ENCODE results near the gene SNX32.

Gene SNX32

GRCh38 chr11:65892661-65893317, 59.0 kb downstream of the SNX32 start:
- no peaks in the 10 kb centered on the region for H3K9me3 ChIP-seq (ENCODE audit: insufficient read depth, low read depth, low read length)
- H4K20me1 ChIP-seq (ENCODE audit: insufficient read depth, low read length, poor library complexity, severe bottlenecking): peaks cover 19% of the 10 kb centered on the region
- no peaks in the 10 kb centered on the region for H3K27me3 ChIP-seq (ENCODE audit: insufficient read depth, low read length, poor library complexity, severe bottlenecking)
- TF ChIP-seq CTCF (conservative IDR thresholded peaks at IDR 0.05; ENCODE audit: low read length): no peak
- TF ChIP-seq EZH2phosphoT487 (IDR thresholded peaks at IDR 0.05; ENCODE audit: borderline replicate concordance): no peak
- peak overlapping the region; percentile 85 for H3K4me3 ChIP-seq (ENCODE audit: low read length, poor library complexity, severe bottlenecking)
- H3K79me2 ChIP-seq (ENCODE audit: insufficient read depth, low read length): peaks cover 31% of the 10 kb centered on the region
- H2AFZ ChIP-seq (ENCODE audit: low read length): no peak overlapping the region
- peak overlapping the region; percentile 92 for H3K4me2 ChIP-seq (ENCODE audit: low read depth, low read length, poor library complexity, severe bottlenecking)
- H3K4me1 ChIP-seq (ENCODE audit: insufficient read depth, low read length, poor library complexity, severe bottlenecking): peaks cover 48% of the 10 kb centered on the region
- H3F3A ChIP-seq (ENCODE audit: low read depth): peaks cover 3% of the 10 kb centered on the region; the same call in 1 of the 2 replicates
- H3K9ac ChIP-seq (ENCODE audit: low read depth, low read length, poor library complexity, severe bottlenecking): peak overlapping the region; percentile 98
- no peaks in the 10 kb centered on the region for H3K9me2 ChIP-seq (replicated peaks; ENCODE audit: low read depth, low read length)
- H3K36me3 ChIP-seq (ENCODE audit: insufficient read depth, low read length): no peaks in the 10 kb centered on the region

- H3K9ac ChIP-seq (ENCODE audit: low read depth, low read length, poor library complexity, severe bottlenecking): peak overlapping the region; percentile 98
Measured at GRCh38 chr11:65894034-65894591, 60.4 kb downstream of the SNX32 start.

DNA sequence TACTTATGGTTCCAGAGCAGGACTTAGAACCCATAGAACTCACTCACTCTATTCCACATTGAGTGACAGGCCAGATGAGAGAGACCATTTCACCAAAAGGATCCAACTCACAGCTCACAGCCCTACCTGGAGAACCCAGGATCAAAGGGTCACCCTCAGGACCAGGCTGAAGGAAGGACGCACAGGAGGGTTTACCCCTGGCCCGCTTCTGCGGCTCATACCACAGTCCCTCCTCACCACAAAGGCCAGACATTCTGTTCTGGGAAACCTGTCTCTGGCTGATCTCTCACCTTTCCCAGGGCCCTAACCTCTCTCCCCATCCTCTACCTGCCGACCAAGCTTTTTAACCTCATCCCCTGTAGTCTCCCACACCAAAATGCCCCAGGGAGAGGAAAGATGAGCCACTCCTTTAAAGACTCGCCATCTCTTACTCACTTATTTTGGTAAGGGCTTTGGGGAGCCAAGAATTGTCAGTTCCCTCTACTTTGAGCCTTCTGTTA, 61.8 kb downstream of the SNX32 start:
- no peaks in the 10 kb centered on the region for H3K9me2 ChIP-seq (replicated peaks; ENCODE audit: low read depth, low read length)
- H3K36me3 ChIP-seq (ENCODE audit: insufficient read depth, low read length): no peaks in the 10 kb centered on the region
- no peak overlapping the region for H3K9ac ChIP-seq (ENCODE audit: low read depth, low read length, poor library complexity, severe bottlenecking)
- H3K4me1 ChIP-seq (ENCODE audit: insufficient read depth, low read length, poor library complexity, severe bottlenecking): peaks cover 30% of the 10 kb centered on the region
- H4K20me1 ChIP-seq (ENCODE audit: insufficient read depth, low read length, poor library complexity, severe bottlenecking): peaks cover 19% of the 10 kb centered on the region
- no peak overlapping the region for H3K4me3 ChIP-seq (ENCODE audit: low read length, poor library complexity, severe bottlenecking)
- H3F3A ChIP-seq (ENCODE audit: low read depth): peaks cover 3% of the 10 kb centered on the region; the same call in 1 of the 2 replicates
- H3K79me2 ChIP-seq (ENCODE audit: insufficient read depth, low read length): peaks cover 27% of the 10 kb centered on the region
- no peaks in the 10 kb centered on the region for H3K9me3 ChIP-seq (ENCODE audit: insufficient read depth, low read depth, low read length)
- H2AFZ ChIP-seq (ENCODE audit: low read length): no peak overlapping the region
- H3K4me2 ChIP-seq (ENCODE audit: low read depth, low read length, poor library complexity, severe bottlenecking): no peak overlapping the region
- H3K27me3 ChIP-seq (ENCODE audit: insufficient read depth, low read length, poor library complexity, severe bottlenecking): no peaks in the 10 kb centered on the region
- TF ChIP-seq EZH2phosphoT487 (IDR thresholded peaks at IDR 0.05; ENCODE audit: borderline replicate concordance) (no peak), CTCF (conservative IDR thresholded peaks at IDR 0.05; ENCODE audit: low read length) (no peak)

More at GRCh38 chr11:65894034-65894591, 60.4 kb downstream of the SNX32 start:
- no peaks in the 10 kb centered on the region for H3K36me3 ChIP-seq (ENCODE audit: insufficient read depth, low read length)
- no peaks in the 10 kb centered on the region for H3K27me3 ChIP-seq (ENCODE audit: insufficient read depth, low read length, poor library complexity, severe bottlenecking)
- H3K4me1 ChIP-seq (ENCODE audit: insufficient read depth, low read length, poor library complexity, severe bottlenecking): peaks cover 41% of the 10 kb centered on the region
- H3K9me3 ChIP-seq (ENCODE audit: insufficient read depth, low read depth, low read length): no peaks in the 10 kb centered on the region
- peak overlapping the region; percentile 92 for H3K4me2 ChIP-seq (ENCODE audit: low read depth, low read length, poor library complexity, severe bottlenecking)
- TF ChIP-seq CTCF (conservative IDR thresholded peaks at IDR 0.05; ENCODE audit: low read length) (peak; percentile 17), EZH2phosphoT487 (IDR thresholded peaks at IDR 0.05; ENCODE audit: borderline replicate concordance) (no peak)
- H3K9me2 ChIP-seq (replicated peaks; ENCODE audit: low read depth, low read length): no peaks in the 10 kb centered on the region
- H3F3A ChIP-seq (ENCODE audit: low read depth): peaks cover 3% of the 10 kb centered on the region; the same call in 1 of the 2 replicates
- H3K4me3 ChIP-seq (ENCODE audit: low read length, poor library complexity, severe bottlenecking): peak overlapping the region; percentile 85
- peaks cover 27% of the 10 kb centered on the region for H3K79me2 ChIP-seq (ENCODE audit: insufficient read depth, low read length)
- H4K20me1 ChIP-seq (ENCODE audit: insufficient read depth, low read length, poor library complexity, severe bottlenecking): peaks cover 19% of the 10 kb centered on the region
- H2AFZ ChIP-seq (ENCODE audit: low read length): peak overlapping the region; percentile 93
